GM18951 (cell line): ENCODE results near the gene PLCD3.

ENCODE experiments used
- POLR2A ChIP-seq: IDR thresholded peaks from 4 replicates; pipeline ENCODE4 v1.6.1; 2011; ENCODE audit warnings: mild to moderate bottlenecking; ENCODE audit not compliant: insufficient read length, insufficient read depth; ENCODE audit errors: extremely low read depth
- in situ Hi-C: fragments of 300-500 bp; cut with MboI; formaldehyde crosslinking; loops from one replicate; pipeline ENCODE4 v1.12.0; 2022; ENCODE audit warnings: low sequenced_read_pairs, mixed read lengths, inconsistent platforms; ENCODE audit not compliant: unreplicated experiment

PLCD3 gene

GRCh38 chr17:45132320-45132571, at the start of gene PLCD3:
PLCD3 (minus strand) TSS chr17:45132515; CDS start chr17:45132410, 105 bp downstream.
- in situ Hi-C loops, result no loop called here
- no peak for TF ChIP-seq POLR2A

GRCh38 chr17:45177563-45177962, 45.2 kb upstream of the PLCD3 start:
- in situ Hi-C loops, result no loop called here
- TF ChIP-seq POLR2A, result no peak

- in situ Hi-C loops, result no loop called here
- TF ChIP-seq POLR2A, result no peak
Observed at GRCh38 chr17:45175759-45176115, 43.4 kb upstream of the PLCD3 start.

- TF ChIP-seq POLR2A, result peak; percentile 52
- in situ Hi-C loops, result no loop called here
Observed at GRCh38 chr17:45172541-45173286, 40.4 kb upstream of the PLCD3 start.

GRCh38 chr17:45172232-45172540, 39.9 kb upstream of the PLCD3 start:
- in situ Hi-C loops, result no loop called here
- TF ChIP-seq POLR2A, result no peak

GRCh38 chr17:45171338-45172231, 39.3 kb upstream of the PLCD3 start:
- TF ChIP-seq POLR2A, result no peak

GRCh38 chr17:45170931-45171337, 38.6 kb upstream of the PLCD3 start:
- in situ Hi-C loops, result no loop called here
- no peak for TF ChIP-seq POLR2A

More at GRCh38 chr17:45171338-45172231, 39.3 kb upstream of the PLCD3 start:
- in situ Hi-C loops, result no loop called here

GRCh38 chr17:45170280-45170930, 38.1 kb upstream of the PLCD3 start:
- in situ Hi-C loops, result no loop called here
- TF ChIP-seq POLR2A, result no peak

GRCh38 chr17:45168991-45169752, 36.9 kb upstream of the PLCD3 start:
- no peak for TF ChIP-seq POLR2A
- in situ Hi-C loops, result no loop called here

- in situ Hi-C loops, result no loop called here
- no peak for TF ChIP-seq POLR2A
Observed at GRCh38 chr17:45164734-45165269, 32.5 kb upstream of the PLCD3 start.

- in situ Hi-C loops, result no loop called here
- no peak for TF ChIP-seq POLR2A
Observed at GRCh38 chr17:45162025-45162687, 29.8 kb upstream of the PLCD3 start.

- in situ Hi-C loops, result no loop called here
- TF ChIP-seq POLR2A, result peak; percentile 89
Observed at GRCh38 chr17:45161288-45162024, 29.1 kb upstream of the PLCD3 start, which contains the start of gene HEXIM2. HEXIM2 (plus strand) TSS chr17:45161875; CDS start chr17:45162794, 919 bp downstream.
